ENCODE measurements around the gene FBXO8. TPM values are rescaled to one million over a fixed set of nuclear protein-coding genes. Genes with fewer than 3 reads are reported as not detected.

Gene FBXO8
- total RNA-seq, 1 experiment from 2014 or later, result 11.4 TPM

DNA sequence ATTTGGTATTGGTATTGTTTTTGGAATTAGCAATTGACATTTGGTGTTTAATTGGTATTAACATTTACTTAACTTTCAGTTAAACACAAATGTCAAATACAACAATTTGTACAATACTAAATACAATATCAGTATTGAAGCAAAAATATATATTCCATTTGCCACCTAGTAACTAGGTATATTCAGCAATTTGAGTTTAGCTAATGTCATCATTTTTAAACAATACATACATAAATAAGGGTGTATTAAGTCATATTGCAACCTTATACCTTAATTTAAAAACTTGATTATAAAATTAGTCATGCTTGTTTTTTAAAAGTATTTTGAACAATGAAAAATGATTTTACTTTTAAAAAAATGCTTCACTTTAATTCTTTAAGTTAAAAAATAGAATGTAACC lies 53.3 kb downstream of the FBXO8 start:
- no peaks in the 10 kb centered on the region for H3K27me3 Mint-ChIP-seq (ENCODE audit: unreplicated experiment)
- TF ChIP-seq, protein P1, sequence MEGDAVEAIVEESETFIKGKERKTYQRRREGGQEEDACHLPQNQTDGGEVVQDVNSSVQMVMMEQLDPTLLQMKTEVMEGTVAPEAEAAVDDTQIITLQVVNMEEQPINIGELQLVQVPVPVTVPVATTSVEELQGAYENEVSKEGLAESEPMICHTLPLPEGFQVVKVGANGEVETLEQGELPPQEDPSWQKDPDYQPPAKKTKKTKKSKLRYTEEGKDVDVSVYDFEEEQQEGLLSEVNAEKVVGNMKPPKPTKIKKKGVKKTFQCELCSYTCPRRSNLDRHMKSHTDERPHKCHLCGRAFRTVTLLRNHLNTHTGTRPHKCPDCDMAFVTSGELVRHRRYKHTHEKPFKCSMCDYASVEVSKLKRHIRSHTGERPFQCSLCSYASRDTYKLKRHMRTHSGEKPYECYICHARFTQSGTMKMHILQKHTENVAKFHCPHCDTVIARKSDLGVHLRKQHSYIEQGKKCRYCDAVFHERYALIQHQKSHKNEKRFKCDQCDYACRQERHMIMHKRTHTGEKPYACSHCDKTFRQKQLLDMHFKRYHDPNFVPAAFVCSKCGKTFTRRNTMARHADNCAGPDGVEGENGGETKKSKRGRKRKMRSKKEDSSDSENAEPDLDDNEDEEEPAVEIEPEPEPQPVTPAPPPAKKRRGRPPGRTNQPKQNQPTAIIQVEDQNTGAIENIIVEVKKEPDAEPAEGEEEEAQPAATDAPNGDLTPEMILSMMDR (IDR thresholded peaks at IDR 0.05; ENCODE audit: unreplicated experiment), result no peak
- H3K9me3 Mint-ChIP-seq (ENCODE audit: low read depth, unreplicated experiment), result no peaks in the 10 kb centered on the region
- H3K4me3 Mint-ChIP-seq (ENCODE audit: low read depth, unreplicated experiment), result no peak overlapping the region
- intact Hi-C loops (cut with micrococcal nuclease; ENCODE audit: unreplicated experiment), result no loop called here
- CTCF ChIA-PET, result no interaction called here
- H3K36me3 Mint-ChIP-seq (ENCODE audit: insufficient read depth, unreplicated experiment), result no peaks in the 10 kb centered on the region
- H3K27ac Mint-ChIP-seq (ENCODE audit: unreplicated experiment), result no peak overlapping the region
- no peaks in the 10 kb centered on the region for H3K4me1 Mint-ChIP-seq (ENCODE audit: low read depth, unreplicated experiment)
- BruUV-seq (replicated peaks), result no TSS peak
- DNase-seq, result no peak

DNA sequence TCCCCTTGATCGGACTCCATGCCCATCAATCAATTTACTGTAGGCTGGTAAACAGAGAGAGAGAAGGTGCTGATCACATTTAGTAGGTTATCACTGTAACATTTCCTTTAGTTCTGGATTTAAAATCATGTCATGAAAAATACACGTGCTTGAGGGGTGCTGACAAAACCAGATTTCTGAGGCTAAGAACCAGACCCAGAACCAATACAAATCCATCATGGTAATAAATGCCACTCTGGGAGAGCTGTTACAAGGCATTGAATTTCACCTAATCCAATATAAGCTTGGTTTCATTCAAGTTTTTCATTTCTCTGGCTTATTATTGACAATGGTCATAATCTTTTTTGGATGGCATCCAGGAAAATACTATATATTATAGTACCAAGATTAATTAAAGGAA lies 54.5 kb downstream of the FBXO8 start:
- BruUV-seq (replicated peaks), result no TSS peak
- DNase-seq, result no peak
- Mint-ChIP-seq H3K36me3 (ENCODE audit: insufficient read depth, unreplicated experiment) (no peaks in the 10 kb centered on the region), H3K9me3 (ENCODE audit: low read depth, unreplicated experiment) (no peaks in the 10 kb centered on the region), H3K4me1 (ENCODE audit: low read depth, unreplicated experiment) (no peaks in the 10 kb centered on the region), H3K27ac (ENCODE audit: unreplicated experiment) (no peak overlapping the region), H3K4me3 (ENCODE audit: low read depth, unreplicated experiment) (no peak overlapping the region), H3K27me3 (ENCODE audit: unreplicated experiment) (no peaks in the 10 kb centered on the region)
- TF ChIP-seq, protein P1 (IDR thresholded peaks at IDR 0.05; ENCODE audit: unreplicated experiment), result no peak
- CTCF ChIA-PET, result no interaction called here
- intact Hi-C loops (cut with micrococcal nuclease; ENCODE audit: unreplicated experiment), result no loop called here

DNA sequence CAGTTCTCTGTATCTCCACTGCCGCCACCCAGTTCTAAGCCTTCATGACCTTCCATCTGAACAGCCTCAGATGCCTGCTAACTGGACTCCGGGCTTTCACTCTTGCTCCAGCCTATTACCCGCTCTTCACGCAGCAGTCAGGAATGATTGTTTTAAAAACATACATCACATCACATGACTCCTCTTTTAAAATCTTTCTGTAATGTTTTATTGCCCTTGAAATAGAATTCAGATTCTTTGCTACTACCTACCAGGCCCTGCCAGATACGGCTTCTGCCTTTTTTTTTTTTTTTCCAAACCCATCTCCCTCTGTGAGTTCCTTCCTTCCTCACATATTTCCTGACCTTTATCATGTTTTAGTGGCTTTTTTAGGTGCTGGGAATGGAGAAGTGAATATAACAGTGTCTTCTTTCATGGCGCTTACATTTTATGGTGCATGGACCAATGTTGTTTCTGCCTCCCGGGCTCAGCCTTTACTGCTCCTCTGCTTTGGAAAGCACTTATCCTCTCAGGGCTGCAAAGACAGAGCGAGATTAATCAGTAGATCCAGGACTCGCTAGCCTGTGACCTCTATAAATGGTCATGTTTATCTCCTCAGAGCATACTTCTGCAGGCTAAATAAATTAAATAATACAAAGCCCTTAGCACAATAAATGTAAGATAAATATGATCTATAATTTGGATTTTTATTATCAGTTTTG lies 58.0 kb downstream of the FBXO8 start:
- no peaks in the 10 kb centered on the region for H3K36me3 Mint-ChIP-seq (ENCODE audit: insufficient read depth, unreplicated experiment)
- DNase-seq, result no peak
- H3K27ac Mint-ChIP-seq (ENCODE audit: unreplicated experiment), result no peak overlapping the region
- CTCF ChIA-PET, result no interaction called here
- intact Hi-C loops (cut with micrococcal nuclease; ENCODE audit: unreplicated experiment), result no loop called here
- H3K4me3 Mint-ChIP-seq (ENCODE audit: low read depth, unreplicated experiment), result no peak overlapping the region
- H3K9me3 Mint-ChIP-seq (ENCODE audit: low read depth, unreplicated experiment), result no peaks in the 10 kb centered on the region
- no peaks in the 10 kb centered on the region for H3K4me1 Mint-ChIP-seq (ENCODE audit: low read depth, unreplicated experiment)
- H3K27me3 Mint-ChIP-seq (ENCODE audit: unreplicated experiment), result no peaks in the 10 kb centered on the region
- TF ChIP-seq, protein P1 (IDR thresholded peaks at IDR 0.05; ENCODE audit: unreplicated experiment), result no peak
- no TSS peak for BruUV-seq (replicated peaks)

DNA sequence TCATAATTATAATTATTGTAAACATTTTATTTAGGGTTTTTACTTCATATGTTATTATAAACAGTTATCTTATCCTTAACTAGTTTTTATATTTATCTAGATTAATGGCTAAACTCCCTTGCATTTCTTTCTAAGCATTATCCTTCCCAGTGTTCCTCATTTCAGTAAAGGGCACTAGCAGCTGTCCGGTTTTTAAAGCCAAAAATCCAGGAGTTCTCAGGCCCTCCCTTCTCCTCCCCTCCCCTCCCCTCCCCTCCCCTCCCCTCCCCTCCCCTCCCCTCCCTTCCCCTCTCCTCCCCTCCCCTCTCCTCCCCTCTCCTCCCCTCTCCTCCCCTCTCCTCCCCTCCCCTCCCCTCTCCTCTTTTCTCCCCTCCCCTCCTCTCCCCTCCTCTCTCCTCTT lies 58.9 kb downstream of the FBXO8 start:
- intact Hi-C loops (cut with micrococcal nuclease; ENCODE audit: unreplicated experiment), result no loop called here
- H3K36me3 Mint-ChIP-seq (ENCODE audit: insufficient read depth, unreplicated experiment), result no peaks in the 10 kb centered on the region
- CTCF ChIA-PET, result no interaction called here
- no peak for DNase-seq
- H3K4me1 Mint-ChIP-seq (ENCODE audit: low read depth, unreplicated experiment), result no peaks in the 10 kb centered on the region
- BruUV-seq (replicated peaks), result no TSS peak
- no peaks in the 10 kb centered on the region for H3K27me3 Mint-ChIP-seq (ENCODE audit: unreplicated experiment)
- H3K9me3 Mint-ChIP-seq (ENCODE audit: low read depth, unreplicated experiment), result no peaks in the 10 kb centered on the region
- no peak overlapping the region for H3K27ac Mint-ChIP-seq (ENCODE audit: unreplicated experiment)
- no peak overlapping the region for H3K4me3 Mint-ChIP-seq (ENCODE audit: low read depth, unreplicated experiment)
- TF ChIP-seq, protein P1 (IDR thresholded peaks at IDR 0.05; ENCODE audit: unreplicated experiment), result no peak

Measured in Calu3 (cell line).